HG03575 (cell line): Measurements from ENCODE around the gene TECTA.

Experiments
- ATAC-seq: cut with Tn5 transposase; IDR thresholded peaks from one replicate; pipeline ENCODE4 v1.9.1; 2021; ENCODE audit not compliant: unreplicated experiment, insufficient number of reproducible peaks, low FRiP score; ENCODE audit errors: extremely low read depth

TECTA gene

DNA sequence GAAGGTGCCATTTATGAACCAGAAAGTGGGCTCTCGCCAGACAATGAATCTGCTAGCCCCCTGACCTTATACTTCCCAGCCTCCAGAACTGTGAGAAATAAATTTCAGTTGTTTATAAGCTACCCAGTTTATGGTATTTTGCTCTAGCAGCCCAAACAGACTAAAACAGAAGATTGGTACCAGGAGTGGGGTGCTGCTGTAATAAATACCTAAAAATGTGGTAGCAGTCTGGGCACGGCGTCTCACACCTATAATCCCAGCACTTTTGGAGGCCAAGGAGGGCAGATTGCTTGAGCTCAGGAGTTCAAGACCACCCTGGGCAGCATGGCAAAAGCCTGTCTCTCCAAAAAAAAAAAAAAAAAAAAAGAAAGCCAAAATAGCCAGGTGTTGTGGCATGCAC, 21.3 kb downstream of the TECTA start:
- ATAC-seq, result no peak

- no peak for ATAC-seq
Measured at GRCh38 chr11:121123496-121124069, 22.5 kb downstream of the TECTA start.

DNA sequence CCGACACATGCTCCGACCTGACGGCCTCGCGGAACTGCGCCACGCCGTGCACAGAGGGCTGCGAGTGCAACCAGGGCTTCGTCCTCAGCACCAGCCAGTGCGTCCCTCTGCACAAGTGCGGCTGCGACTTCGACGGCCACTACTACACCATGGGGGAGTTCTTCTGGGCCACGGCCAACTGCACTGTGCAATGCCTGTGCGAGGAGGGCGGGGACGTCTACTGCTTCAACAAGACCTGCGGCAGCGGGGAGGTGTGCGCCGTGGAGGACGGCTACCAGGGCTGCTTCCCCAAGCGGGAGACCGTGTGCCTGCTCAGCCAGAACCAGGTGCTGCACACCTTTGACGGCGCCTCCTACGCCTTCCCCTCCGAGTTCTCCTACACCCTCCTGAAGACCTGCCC, 26.8 kb downstream of the TECTA start:
- ATAC-seq, result no peak

DNA sequence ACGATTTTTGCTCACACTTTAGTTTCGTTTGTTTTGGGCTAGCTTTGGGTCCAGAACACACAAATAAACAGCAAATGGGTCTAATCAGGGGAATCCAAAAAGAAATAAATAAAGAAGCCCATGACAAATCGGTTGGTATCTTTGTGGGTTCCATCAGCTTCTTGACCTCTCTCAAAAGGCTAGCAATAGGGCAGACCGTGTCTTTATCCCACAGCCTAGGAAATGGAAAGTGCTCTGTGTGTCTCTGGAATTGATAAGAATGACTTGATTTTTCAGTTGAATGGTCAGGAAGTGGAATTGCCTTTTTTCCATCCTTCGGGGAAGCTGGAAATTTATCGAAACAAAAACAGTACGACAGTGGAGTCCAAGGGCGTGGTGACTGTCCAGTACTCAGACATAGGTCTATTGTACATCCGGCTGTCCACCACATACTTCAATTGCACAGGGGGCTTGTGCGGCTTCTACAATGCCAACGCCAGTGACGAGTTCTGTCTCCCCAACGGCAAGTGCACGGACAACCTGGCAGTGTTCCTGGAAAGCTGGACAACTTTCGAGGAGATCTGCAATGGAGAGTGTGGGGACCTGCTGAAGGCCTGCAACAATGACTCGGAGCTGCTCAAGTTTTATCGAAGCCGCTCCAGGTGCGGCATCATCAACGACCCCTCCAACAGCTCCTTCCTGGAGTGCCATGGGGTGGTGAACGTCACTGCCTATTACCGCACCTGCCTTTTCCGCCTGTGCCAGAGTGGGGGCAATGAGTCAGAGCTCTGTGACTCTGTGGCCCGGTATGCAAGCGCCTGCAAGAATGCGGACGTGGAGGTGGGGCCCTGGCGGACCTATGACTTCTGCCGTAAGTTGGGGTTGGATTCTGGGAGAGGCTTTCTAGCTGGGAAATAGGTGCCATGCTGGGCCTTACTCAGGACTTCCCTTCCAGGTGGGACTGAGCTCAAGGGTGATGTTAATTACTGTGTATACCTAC, 28.6 kb downstream of the TECTA start:
- no peak for ATAC-seq

DNA sequence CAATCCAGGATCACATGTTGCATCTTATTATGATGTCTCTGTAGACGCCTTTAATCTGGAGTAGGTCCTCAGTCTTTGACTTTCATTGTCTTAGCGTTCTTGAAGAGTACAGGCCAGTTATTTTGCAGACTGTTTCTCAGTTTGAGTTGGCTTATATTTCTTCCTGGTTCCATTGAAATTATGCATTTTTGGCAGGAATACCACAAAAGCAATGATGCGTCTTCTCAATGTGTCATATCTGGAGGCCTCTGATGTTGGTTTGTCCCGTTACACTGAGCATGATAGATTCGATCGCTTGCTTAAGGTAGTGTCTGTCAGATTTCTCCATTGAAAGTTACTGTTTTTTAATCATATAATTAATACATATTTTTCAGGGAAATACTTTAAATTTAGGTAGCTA, 30.6 kb downstream of the TECTA start:
- no peak for ATAC-seq

- no peak for ATAC-seq
Measured at GRCh38 chr11:121132211-121132976, 31.4 kb downstream of the TECTA start.

GRCh38 chr11:121134741-121135312, 33.8 kb downstream of the TECTA start:
- ATAC-seq, result no peak

GRCh38 chr11:121137005-121137404, 36.0 kb downstream of the TECTA start:
- ATAC-seq, result no peak

DNA sequence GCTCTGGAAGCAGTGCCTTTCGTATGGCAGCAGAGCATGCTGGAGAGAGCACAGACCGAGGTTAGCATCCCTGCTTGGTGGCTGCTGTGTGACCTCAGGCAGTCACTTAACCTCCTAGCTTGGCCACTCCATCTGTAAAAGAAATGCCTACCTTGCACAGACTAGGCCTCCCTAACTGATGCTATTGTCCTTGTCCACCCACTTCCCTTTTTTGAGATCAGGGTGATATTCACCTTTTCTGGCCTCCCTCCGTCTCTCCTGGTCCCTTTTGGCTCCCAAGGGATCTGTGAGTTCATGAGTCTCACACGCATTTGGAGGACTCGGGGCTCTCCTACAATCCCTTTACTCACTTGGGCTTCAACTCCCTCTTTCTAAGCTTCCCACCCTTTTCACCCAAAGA, 37.2 kb downstream of the TECTA start:
- ATAC-seq, result no peak

GRCh38 chr11:121140369-121140768, 39.3 kb downstream of the TECTA start:
- no peak for ATAC-seq

DNA sequence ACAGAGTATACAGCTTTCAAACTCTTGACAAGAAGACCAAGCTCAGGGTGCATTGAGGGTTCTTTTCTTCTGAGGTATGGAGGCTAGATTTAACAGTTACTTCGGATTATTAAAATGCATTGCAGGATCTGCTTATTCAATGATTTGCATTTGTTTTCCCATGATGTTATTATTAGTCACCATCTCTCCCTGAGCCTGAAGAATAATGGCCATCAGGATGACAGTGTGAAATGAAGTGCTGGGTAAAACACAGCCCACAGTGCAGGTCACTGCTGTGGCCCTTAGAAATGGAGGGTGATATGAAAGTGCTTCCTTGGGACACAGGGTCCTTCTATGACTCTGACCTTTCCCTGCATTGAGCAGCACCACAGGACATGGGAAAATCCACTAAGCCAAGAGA, 40.0 kb downstream of the TECTA start:
- no peak for ATAC-seq

GRCh38 chr11:121143921-121144320, 42.9 kb downstream of the TECTA start:
- ATAC-seq, result no peak

- no peak for ATAC-seq
Measured at GRCh38 chr11:121144723-121145122, 43.7 kb downstream of the TECTA start.

DNA sequence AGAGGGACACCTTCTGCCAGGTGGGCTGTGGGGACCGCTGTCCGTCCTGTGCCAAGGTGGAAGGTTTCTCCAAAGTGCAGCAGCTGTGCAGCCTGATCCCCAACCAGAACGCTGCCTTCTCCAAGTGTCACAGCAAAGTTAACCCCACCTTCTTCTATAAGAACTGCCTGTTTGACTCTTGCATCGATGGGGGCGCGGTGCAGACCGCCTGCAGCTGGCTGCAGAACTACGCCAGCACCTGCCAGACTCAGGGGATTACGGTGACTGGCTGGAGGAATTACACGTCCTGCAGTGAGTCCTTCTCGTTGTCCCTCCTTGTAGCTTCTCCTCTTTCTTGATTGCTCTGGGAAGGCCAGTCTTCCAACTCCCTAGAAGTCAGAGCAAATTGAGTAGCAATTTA, 44.8 kb downstream of the TECTA start:
- ATAC-seq, result no peak

DNA sequence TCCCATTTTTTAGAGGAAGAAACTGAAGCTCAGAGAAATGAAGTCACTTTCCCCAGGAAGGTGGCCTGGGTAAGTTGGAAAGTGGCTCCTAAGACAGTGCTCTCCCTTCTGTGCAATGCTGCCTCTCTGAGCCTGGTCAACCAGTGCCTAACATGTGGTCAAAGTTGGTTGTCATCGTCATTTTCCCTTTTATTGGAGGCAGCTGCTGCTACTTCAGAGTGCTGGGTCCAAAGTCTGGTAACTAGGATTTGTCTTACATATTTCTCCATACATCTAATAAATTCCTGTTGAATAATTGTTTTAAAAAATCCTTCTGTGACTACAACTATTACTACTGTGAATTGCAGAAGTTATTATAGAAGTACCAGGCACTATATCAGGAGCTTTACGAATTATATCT, 48.1 kb downstream of the TECTA start:
- ATAC-seq, result no peak

DNA sequence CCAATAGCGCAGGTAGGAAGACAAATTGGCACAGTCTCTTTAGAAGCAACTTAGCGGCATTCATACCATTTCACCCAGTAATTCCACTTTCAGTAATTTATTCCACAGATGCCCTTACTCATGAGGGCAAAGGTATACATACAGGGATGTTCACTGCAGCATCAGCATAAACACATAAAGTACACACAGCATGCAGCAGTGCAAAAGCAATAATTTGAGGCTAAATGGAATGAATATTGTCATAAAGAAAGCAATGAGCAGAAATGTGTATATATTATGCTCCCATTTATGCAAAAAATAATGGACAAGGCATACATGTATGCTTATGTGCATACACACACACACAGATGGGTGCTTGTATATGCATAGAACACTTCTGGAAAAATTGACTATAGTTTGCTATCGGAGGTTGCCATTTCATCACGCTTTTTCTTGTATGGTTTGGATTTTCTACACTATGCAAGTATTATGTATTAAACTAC, 50.2 kb downstream of the TECTA start:
- no peak for ATAC-seq

DNA sequence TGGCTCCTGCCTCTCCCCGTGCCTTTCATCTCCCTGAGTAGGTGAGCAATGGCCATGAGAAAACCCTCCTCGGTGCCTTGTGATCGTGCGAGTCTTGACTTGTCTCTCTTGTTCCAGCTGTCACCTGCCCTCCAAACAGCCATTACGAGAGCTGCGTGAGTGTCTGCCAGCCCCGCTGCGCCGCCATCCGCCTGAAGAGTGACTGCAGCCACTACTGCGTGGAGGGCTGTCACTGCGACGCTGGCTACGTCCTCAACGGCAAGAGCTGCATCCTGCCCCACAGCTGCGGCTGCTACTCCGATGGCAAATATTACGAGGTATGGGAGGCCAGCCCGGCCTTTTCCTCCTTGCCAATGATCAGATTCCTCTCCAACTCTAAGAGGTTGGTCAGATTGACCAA, 51.7 kb downstream of the TECTA start:
- ATAC-seq, result no peak

- no peak for ATAC-seq
Measured at GRCh38 chr11:121153472-121153871, 52.4 kb downstream of the TECTA start.
